ENCODE measurements around the gene USP13.
"Not testable (repeated sequence)": the region's sequence is repeated elsewhere in the genome, so short reads cannot be mapped to it uniquely, and the experiment has no call there.

The USP13 gene, protein sequence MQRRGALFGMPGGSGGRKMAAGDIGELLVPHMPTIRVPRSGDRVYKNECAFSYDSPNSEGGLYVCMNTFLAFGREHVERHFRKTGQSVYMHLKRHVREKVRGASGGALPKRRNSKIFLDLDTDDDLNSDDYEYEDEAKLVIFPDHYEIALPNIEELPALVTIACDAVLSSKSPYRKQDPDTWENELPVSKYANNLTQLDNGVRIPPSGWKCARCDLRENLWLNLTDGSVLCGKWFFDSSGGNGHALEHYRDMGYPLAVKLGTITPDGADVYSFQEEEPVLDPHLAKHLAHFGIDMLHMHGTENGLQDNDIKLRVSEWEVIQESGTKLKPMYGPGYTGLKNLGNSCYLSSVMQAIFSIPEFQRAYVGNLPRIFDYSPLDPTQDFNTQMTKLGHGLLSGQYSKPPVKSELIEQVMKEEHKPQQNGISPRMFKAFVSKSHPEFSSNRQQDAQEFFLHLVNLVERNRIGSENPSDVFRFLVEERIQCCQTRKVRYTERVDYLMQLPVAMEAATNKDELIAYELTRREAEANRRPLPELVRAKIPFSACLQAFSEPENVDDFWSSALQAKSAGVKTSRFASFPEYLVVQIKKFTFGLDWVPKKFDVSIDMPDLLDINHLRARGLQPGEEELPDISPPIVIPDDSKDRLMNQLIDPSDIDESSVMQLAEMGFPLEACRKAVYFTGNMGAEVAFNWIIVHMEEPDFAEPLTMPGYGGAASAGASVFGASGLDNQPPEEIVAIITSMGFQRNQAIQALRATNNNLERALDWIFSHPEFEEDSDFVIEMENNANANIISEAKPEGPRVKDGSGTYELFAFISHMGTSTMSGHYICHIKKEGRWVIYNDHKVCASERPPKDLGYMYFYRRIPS

GRCh38 chr3:179652447-179653095, at the start of gene USP13:
USP13 (plus strand) TSS chr3:179653040; CDS start chr3:179653226, 186 bp downstream.
- DNase-seq (ENCODE audit: low read depth in 2 of 2), result peak; percentile 64 to 65

- no peak for DNase-seq (ENCODE audit: low read depth in 2 of 2)
These were observed 49.5 kb upstream of the USP13 start for GRCh38 chr3:179603321-179603720.

- no peak for DNase-seq (ENCODE audit: low read depth in 2 of 2)
These were observed 49.0 kb upstream of the USP13 start for GRCh38 chr3:179603831-179604230.

GRCh38 chr3:179604321-179605078, 48.3 kb upstream of the USP13 start, which contains the start of the genes MRPL47 and NDUFB5:
MRPL47 (minus strand) TSS chr3:179604638; CDS start chr3:179604624, 14 bp downstream.
NDUFB5 (plus strand) TSS chr3:179604794; CDS start chr3:179604816, 22 bp downstream.
- peak; percentile 90 to 91 for DNase-seq (ENCODE audit: low read depth in 2 of 2)

- DNase-seq (ENCODE audit: low read depth in 2 of 2), result no peak
These were observed 46.2 kb upstream of the USP13 start for GRCh38 chr3:179606534-179607085.

DNA sequence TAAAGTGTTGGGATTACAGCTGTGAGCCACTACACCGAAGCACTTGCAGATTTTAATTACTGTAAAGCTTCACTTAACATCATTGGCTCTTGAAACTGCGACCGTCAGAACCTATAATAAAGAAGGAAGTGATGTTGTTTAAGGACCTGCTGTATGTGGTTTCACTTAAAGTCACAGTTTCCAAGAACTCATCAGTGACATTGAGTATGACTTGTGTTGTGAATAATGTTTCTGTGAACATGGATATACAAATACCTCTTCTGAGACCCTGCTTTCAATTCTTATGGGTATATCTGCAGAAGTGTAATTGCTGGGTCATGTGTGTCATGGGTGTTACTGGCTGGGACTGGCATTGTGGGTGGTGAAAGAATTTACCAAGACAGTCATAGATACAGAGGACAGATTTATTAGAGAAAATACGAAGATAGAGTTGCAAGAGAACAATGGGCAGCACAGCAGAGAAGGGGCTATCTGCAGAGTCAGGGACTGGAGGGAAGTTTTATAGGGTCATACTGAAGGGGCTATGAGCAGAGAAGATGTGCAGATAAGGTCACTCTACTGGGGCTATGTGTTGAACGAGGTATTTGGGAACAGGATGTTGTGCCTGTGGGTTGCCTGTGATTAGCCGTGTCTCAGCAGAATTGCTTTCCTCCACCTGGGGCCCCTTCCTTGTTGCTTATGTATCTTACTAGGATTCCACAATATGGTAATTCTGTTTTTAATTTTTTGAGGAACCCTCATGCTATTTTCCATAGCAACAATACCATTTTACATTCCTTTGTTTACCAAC, 43.7 kb upstream of the USP13 start:
- DNase-seq (ENCODE audit: low read depth in 2 of 2), result no peak

GRCh38 chr3:179610066-179610465, 42.8 kb upstream of the USP13 start:
- DNase-seq (ENCODE audit: low read depth in 2 of 2), result no peak

DNA sequence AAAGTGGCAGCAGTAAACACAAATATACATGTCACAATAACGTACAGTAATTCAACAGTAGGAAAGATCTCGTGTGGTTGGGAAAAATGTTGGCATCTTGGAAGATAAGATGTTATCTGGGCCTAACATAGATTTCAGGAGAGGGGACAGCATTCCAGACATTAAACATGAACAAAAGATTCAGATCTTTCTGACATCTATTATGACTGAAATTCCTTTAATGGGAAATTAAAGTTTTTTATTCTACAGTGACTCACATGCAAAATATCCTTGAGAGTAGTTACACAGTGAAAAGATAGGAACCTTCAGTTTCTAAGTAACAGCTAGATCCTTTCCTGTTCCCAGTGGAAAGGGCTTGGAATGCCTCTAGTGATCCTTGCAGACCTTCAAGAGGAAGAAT, 39.0 kb upstream of the USP13 start:
- DNase-seq (ENCODE audit: low read depth in 2 of 2), result peak; percentile 33 to 40

DNA sequence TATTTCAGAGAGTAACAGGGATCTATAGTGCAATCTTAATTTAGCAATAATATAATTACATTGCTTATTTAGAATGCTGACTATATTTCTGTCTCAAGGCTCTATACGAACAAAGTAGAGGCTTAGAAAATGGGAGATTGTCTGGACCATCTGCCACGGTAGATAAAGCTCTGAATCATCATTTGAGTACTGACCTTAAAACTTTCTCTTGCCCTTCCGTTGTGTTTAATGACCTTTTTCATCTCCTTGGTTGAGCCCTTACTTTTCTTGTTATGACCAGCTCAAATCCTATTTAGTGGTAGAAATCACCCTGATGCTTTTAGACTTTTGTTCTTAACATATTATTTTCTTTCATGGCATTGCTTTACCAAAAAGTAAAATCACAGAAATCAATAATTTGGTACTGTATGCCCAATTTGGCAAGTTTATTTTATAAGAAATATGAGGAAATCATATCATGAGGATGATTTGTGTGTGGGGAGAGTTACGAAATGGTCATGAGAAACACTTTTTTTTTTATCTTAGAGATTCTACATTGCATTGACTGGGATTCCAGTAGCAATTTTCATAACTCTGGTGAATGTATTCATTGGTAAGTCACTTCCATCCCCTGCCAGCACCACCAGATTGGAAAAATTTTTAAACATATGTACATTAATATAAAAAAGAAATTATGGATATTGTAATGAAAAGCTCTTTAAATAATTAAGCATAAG, 37.2 kb upstream of the USP13 start:
- DNase-seq (ENCODE audit: low read depth in 2 of 2), result no peak

- DNase-seq (ENCODE audit: low read depth in 2 of 2), result no peak
These were observed 30.8 kb upstream of the USP13 start for GRCh38 chr3:179622023-179622422.

DNA sequence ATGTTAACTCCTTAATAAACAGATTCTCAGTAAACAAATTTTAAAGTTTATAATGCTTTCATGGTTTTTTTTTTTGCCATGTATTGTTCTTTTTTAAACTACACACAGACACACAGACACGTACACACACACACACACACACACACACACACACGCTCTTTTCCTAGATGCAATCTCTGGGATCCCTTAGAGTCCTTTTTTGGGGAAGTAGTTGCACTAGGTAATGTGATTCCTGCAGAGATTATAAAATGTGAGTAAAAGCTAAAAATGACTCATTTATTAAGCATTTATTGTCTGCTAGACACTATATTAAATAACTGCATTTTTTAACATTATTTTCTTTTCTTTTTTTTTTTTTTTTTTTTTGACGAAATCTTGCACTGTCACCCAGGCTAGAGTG, 28.4 kb upstream of the USP13 start:
- DNase-seq (ENCODE audit: low read depth in 2 of 2), result no peak

DNA sequence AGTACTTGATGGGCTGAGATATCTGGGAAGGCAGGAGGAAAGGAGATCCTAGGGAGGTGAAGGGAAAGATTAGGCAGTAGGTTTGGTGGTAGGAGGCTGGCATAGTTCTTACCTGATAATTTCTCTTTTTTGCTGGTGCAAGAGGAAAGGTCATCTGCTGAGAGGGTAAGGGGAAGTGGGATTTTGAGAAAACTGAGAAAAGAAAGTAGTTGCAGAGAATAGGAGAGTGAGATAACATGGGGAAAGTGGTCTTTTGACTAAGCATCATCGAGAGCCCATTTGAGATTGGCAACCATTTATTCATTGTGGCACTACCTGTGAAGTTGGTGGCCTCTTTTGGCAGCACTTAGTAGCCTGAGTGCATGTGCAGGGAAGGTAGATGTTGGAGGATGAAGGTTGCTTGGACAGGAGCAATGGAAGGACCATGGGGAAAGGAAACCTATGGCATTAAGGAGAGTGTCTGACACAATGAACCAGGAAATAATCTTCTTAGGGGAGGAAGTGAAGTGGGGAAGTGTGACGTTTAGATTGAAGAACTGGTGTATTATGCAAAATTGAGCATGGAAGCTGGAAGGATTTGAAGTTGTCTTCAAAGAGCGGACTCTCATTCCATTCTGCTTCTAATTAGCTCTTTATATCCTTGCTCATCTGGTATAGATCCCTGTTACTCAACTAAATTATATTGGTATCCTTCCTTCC, 21.9 kb upstream of the USP13 start:
- DNase-seq (ENCODE audit: low read depth in 2 of 2), result no peak

GRCh38 chr3:179640469-179640868, 12.4 kb upstream of the USP13 start:
- no peak for DNase-seq (ENCODE audit: low read depth in 2 of 2)

DNA sequence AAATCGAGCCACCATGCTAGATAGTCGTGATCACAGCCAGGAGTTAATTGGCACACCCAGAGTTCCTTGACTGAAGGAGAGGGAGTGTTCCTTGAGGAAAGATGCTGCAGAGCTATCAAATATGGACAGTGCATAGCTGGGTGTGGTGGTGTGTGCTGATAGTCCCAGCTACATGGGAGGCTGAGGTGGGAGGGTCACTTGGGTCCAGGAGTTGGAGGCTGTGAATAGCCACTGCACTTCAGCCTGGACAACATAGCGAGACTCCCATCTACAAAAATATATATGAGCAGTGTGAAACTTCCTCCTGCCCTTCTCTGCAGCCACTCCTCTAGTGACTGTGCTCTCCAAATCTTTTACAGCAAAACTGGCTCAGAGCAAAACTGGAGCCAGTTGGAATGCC, 10.0 kb upstream of the USP13 start:
- DNase-seq (ENCODE audit: low read depth in 2 of 2), result no peak

- DNase-seq (ENCODE audit: low read depth in 2 of 2), result not testable (repeated sequence)
These were observed 9.0 kb upstream of the USP13 start for GRCh38 chr3:179643837-179644236.

GRCh38 chr3:179646177-179646576, 6.7 kb upstream of the USP13 start:
- no peak for DNase-seq (ENCODE audit: low read depth in 2 of 2)

GRCh38 chr3:179651687-179652446, 973 bp upstream of the USP13 start:
- no peak for DNase-seq (ENCODE audit: low read depth in 2 of 2)

All from fibroblast of skin of left quadriceps (primary cell).